GM23248 (cell line): ENCODE measurements around the gene HOXB5.
A peak's percentile ranks its signal among the peaks of the same experiment; 100 is the strongest.

Source experiments
- EZH2 ChIP-seq: fragments of 200-600 bp; sonication (generic); IDR thresholded peaks from 2 replicates; pipeline ENCODE4 v1.6.1; 2018; ENCODE audit warnings: antibody characterized with exemption, mild to moderate bottlenecking; ENCODE audit not compliant: insufficient read depth, poor library complexity, severe bottlenecking
- EZH2phosphoT487 ChIP-seq: fragments of 200-600 bp; sonication (generic); IDR thresholded peaks from 2 replicates; pipeline ENCODE4 v1.6.1; 2018; ENCODE audit warnings: antibody characterized with exemption, moderate library complexity, mild to moderate bottlenecking, low read depth; ENCODE audit not compliant: insufficient read depth

DNA sequence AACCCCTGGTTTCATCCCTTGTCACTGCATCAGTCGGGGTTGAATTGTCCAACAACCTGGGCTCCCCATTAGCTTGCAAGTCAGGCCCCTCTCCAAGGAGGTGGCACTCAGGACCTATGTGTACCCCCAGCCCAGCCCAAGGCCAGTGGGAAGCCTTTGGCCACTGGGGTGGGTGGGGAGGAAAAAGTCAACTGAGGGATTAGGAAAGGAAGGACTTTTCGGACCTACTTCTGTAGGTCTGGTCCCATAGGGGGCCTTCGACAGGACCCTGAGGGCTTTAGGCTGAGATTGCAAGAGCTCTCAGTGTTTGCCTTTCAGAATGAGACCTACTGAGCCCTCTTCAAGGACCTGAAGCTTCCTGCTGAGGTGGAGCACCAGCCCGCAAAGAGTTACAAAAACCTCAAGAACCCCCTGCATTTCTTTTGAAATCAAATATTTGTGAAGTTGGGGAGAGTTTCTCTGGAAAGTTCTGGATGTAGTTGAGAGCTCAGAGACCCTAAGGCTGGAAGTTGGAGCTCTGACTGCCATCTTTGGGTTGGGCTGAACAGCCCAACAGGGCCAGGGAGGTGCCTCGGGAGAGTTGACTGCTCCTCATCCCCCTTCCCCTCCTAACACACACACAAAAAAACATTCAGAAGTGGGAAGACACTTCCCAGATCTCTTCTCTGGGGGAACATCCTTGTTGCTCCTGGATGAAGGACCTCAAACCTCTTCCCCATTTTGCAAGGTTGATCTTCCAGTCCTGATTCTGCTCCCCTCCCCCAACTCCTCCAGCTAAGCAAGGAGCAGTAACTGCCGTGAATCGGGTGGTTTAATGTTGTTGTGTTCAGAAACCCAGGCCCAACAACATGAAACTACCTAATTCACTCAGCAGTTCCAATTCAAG lies 38.4 kb upstream of the HOXB5 start:
- TF ChIP-seq EZH2: peak; percentile 67
- peak; percentile 51; the same call in 1 of the 2 replicates for TF ChIP-seq EZH2phosphoT487
